ENCODE measurements around the gene NR2F1-AS1. TPM values are rescaled to one million over a fixed set of nuclear protein-coding genes. Genes with fewer than 3 reads are reported as not detected.
"Not testable (repeated sequence)": the region's sequence is repeated elsewhere in the genome, so short reads cannot be mapped to it uniquely, and the experiment has no call there.

NR2F1-AS1 gene
- total RNA-seq, 1 donor from 2014 or later = 6.9 TPM

- DNase-seq (ENCODE audit: low read depth) (peak; percentile 84), FAIRE-seq (no peak)
- Histone ChIP-seq H3K27me3 (ENCODE audit: insufficient read depth, low read length) (no peaks in the 10 kb centered on the region), H3K9ac (ENCODE audit: low read length) (no peak overlapping the region), H3K79me2 (ENCODE audit: insufficient read depth, low read length) (peaks cover 2% of the 10 kb centered on the region), H4K20me1 (ENCODE audit: insufficient read depth, low read length) (no peaks in the 10 kb centered on the region), H3K4me3 (ENCODE audit: insufficient read depth, low read depth, low read length) (no peak overlapping the region), H3K36me3 (ENCODE audit: insufficient read depth, low read length) (no peaks in the 10 kb centered on the region), H3K4me2 (ENCODE audit: low read length) (no peak overlapping the region), H3K4me1 (ENCODE audit: insufficient read depth, low read length) (no peaks in the 10 kb centered on the region), H2AFZ (ENCODE audit: low read depth, low read length) (no peak overlapping the region), H3K27ac (ENCODE audit: low read depth, low read length) (no peak overlapping the region), H3K9me3 (ENCODE audit: insufficient read depth, low read depth, low read length) (peaks cover 9% of the 10 kb centered on the region)
- no peaks in the 10 kb centered on the region for H3K4me1 Mint-ChIP-seq (ENCODE audit: low read depth, unreplicated experiment)
- TF ChIP-seq EZH2 (IDR thresholded peaks at IDR 0.05; ENCODE audit: insufficient read depth, low read length) (no peak), CTCF (IDR thresholded peaks at IDR 0.05; ENCODE audit: insufficient read depth, low read depth, low read length) (no peak)
- H3K36me3 Mint-ChIP-seq (ENCODE audit: low read depth, unreplicated experiment) = peaks cover 3% of the 10 kb centered on the region
- peaks cover 19% of the 10 kb centered on the region for H3K9me3 Mint-ChIP-seq (ENCODE audit: unreplicated experiment)
- H3K27ac Mint-ChIP-seq (ENCODE audit: unreplicated experiment) = no peak overlapping the region
- no peaks in the 10 kb centered on the region for H3K27me3 Mint-ChIP-seq (ENCODE audit: low read depth, unreplicated experiment)
- no peak overlapping the region for H3K4me3 Mint-ChIP-seq (ENCODE audit: unreplicated experiment)
Measured at GRCh38 chr5:93461756-93462155, 119.3 kb downstream of the NR2F1-AS1 start.

GRCh38 chr5:93460286-93460685, 120.7 kb downstream of the NR2F1-AS1 start:
- Histone ChIP-seq H3K4me2 (ENCODE audit: low read length) (no peak overlapping the region), H3K36me3 (ENCODE audit: insufficient read depth, low read length) (no peaks in the 10 kb centered on the region), H4K20me1 (ENCODE audit: insufficient read depth, low read length) (no peaks in the 10 kb centered on the region), H3K27ac (ENCODE audit: low read depth, low read length) (no peak overlapping the region), H3K27me3 (ENCODE audit: insufficient read depth, low read length) (no peaks in the 10 kb centered on the region), H3K9ac (ENCODE audit: low read length) (no peak overlapping the region), H3K79me2 (ENCODE audit: insufficient read depth, low read length) (peaks cover 2% of the 10 kb centered on the region), H3K4me1 (ENCODE audit: insufficient read depth, low read length) (no peaks in the 10 kb centered on the region), H2AFZ (ENCODE audit: low read depth, low read length) (no peak overlapping the region), H3K4me3 (ENCODE audit: insufficient read depth, low read depth, low read length) (no peak overlapping the region), H3K9me3 (ENCODE audit: insufficient read depth, low read depth, low read length) (peaks cover 9% of the 10 kb centered on the region)
- no peak for TF ChIP-seq EZH2 (IDR thresholded peaks at IDR 0.05; ENCODE audit: insufficient read depth, low read length)
- Mint-ChIP-seq H3K36me3 (ENCODE audit: low read depth, unreplicated experiment) (peaks cover 3% of the 10 kb centered on the region), H3K4me3 (ENCODE audit: unreplicated experiment) (no peak overlapping the region), H3K9me3 (ENCODE audit: unreplicated experiment) (peaks cover 17% of the 10 kb centered on the region), H3K27ac (ENCODE audit: unreplicated experiment) (no peak overlapping the region), H3K4me1 (ENCODE audit: low read depth, unreplicated experiment) (no peaks in the 10 kb centered on the region), H3K27me3 (ENCODE audit: low read depth, unreplicated experiment) (no peaks in the 10 kb centered on the region)
- no peak for FAIRE-seq
- DNase-seq (ENCODE audit: low read depth) = no peak

GRCh38 chr5:93456796-93457195, 124.2 kb downstream of the NR2F1-AS1 start:
- H3K4me3 ChIP-seq (ENCODE audit: insufficient read depth, low read depth, low read length); H4K20me1 ChIP-seq (ENCODE audit: insufficient read depth, low read length); H3K27me3 Mint-ChIP-seq (ENCODE audit: low read depth, unreplicated experiment); H3K79me2 ChIP-seq (ENCODE audit: insufficient read depth, low read length); H3K9me3 ChIP-seq (ENCODE audit: insufficient read depth, low read depth, low read length); FAIRE-seq; H3K4me1 Mint-ChIP-seq (ENCODE audit: low read depth, unreplicated experiment); H3K9me3 Mint-ChIP-seq (ENCODE audit: unreplicated experiment); H3K4me1 ChIP-seq (ENCODE audit: insufficient read depth, low read length); H3K27me3 ChIP-seq (ENCODE audit: insufficient read depth, low read length); H3K27ac ChIP-seq (ENCODE audit: low read depth, low read length); H3K4me2 ChIP-seq (ENCODE audit: low read length); DNase-seq (ENCODE audit: low read depth); H3K4me3 Mint-ChIP-seq (ENCODE audit: unreplicated experiment); H3K9ac ChIP-seq (ENCODE audit: low read length); H3K36me3 ChIP-seq (ENCODE audit: insufficient read depth, low read length); H3K36me3 Mint-ChIP-seq (ENCODE audit: low read depth, unreplicated experiment); H2AFZ ChIP-seq (ENCODE audit: low read depth, low read length); H3K27ac Mint-ChIP-seq (ENCODE audit: unreplicated experiment): not testable (repeated sequence)
